ENCODE measurements around the gene SRGAP2B.
"Not testable (repeated sequence)": the region's sequence is repeated elsewhere in the genome, so short reads cannot be mapped to it uniquely, and the experiment has no call there.

The SRGAP2B gene

GRCh38 chr1:144858607-144859006, 236.5 kb downstream of the SRGAP2B start:
- not testable (repeated sequence) for H3K4me1 ChIP-seq (ENCODE audit: control insufficient read depth in 1 of 2, insufficient read depth in 1 of 2, low read depth in 1 of 2, low read length in 1 of 2); H3K27me3 ChIP-seq; H3K36me3 ChIP-seq; H3K9me3 ChIP-seq; H3K4me3 ChIP-seq (ENCODE audit: low read depth in 1 of 2, low read length in 1 of 2); H3K27ac ChIP-seq
